ENCODE results near the gene CTNNBL1.

CTNNBL1 gene

GRCh38 chr20:37749218-37749617 is 55.4 kb downstream of the CTNNBL1 start:
- no peak overlapping the region for H3K4me3 ChIP-seq
- no peak overlapping the region for H3K27ac ChIP-seq
- no peak overlapping the region for H3K9ac ChIP-seq (ENCODE audit: insufficient read length)
- H3K9me3 ChIP-seq (ENCODE audit: low read depth, low read length), result no peaks in the 10 kb centered on the region
- H3K36me3 ChIP-seq (ENCODE audit: insufficient read depth, low read length), result peaks cover 23% of the 10 kb centered on the region
- no peak for TF ChIP-seq FOXP2 (optimal IDR thresholded peaks at IDR 0.05; ENCODE audit: control extremely low read depth, extremely low read length, insufficient read depth)
- no peak for DNase-seq (ENCODE audit: low read depth, low spot score)

- no peak for DNase-seq (ENCODE audit: low read depth, low spot score)
- Histone ChIP-seq H3K9me3 (ENCODE audit: low read depth, low read length) (no peaks in the 10 kb centered on the region), H3K4me3 (no peak overlapping the region), H3K36me3 (ENCODE audit: insufficient read depth, low read length) (peaks cover 23% of the 10 kb centered on the region), H3K9ac (ENCODE audit: insufficient read length) (no peak overlapping the region), H3K27ac (no peak overlapping the region)
- TF ChIP-seq FOXP2 (optimal IDR thresholded peaks at IDR 0.05; ENCODE audit: control extremely low read depth, extremely low read length, insufficient read depth) (no peak), POLR2AphosphoS5 (IDR thresholded peaks at IDR 0.05; ENCODE audit: borderline replicate concordance, low read depth, low read length) (no peak), EZH2 (IDR thresholded peaks at IDR 0.05) (no peak)
Measured at GRCh38 chr20:37749620-37750403, 56.0 kb downstream of the CTNNBL1 start.

GRCh38 chr20:37755665-37756064 is 61.8 kb downstream of the CTNNBL1 start:
- Histone ChIP-seq H3K36me3 (ENCODE audit: insufficient read depth, low read length) (peaks cover 21% of the 10 kb centered on the region), H3K9ac (ENCODE audit: insufficient read length) (no peak overlapping the region), H3K27ac (no peak overlapping the region), H3K4me3 (no peak overlapping the region), H3K9me3 (ENCODE audit: low read depth, low read length) (no peaks in the 10 kb centered on the region)
- TF ChIP-seq EZH2 (IDR thresholded peaks at IDR 0.05), result no peak
- no peak for TF ChIP-seq POLR2AphosphoS5 (IDR thresholded peaks at IDR 0.05; ENCODE audit: borderline replicate concordance, low read depth, low read length)
- no peak for TF ChIP-seq FOXP2 (optimal IDR thresholded peaks at IDR 0.05; ENCODE audit: control extremely low read depth, extremely low read length, insufficient read depth)
- no peak for DNase-seq (ENCODE audit: low read depth, low spot score)

DNA sequence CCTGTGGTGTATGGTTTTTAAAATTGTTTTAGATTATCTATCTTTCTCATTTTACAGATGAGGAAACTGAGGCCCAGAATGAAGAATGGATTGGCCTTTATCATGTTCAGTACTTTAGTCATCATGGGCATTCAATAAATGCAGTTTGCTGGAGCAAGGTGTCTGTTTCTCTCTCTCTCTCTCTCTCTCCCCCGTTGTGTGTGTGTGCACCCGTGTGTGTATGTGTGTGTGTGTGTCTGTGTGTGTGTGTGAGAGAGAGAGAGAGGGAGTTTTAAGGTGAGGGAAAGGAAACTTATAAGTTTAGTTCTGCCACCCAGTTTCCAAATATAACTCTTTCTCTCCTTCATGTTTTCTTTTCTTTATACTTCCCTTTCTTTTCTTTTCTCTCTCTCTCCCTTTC is 62.4 kb downstream of the CTNNBL1 start:
- Histone ChIP-seq H3K4me3 (no peak overlapping the region), H3K9me3 (ENCODE audit: low read depth, low read length) (no peaks in the 10 kb centered on the region), H3K9ac (ENCODE audit: insufficient read length) (no peak overlapping the region), H3K36me3 (ENCODE audit: insufficient read depth, low read length) (peaks cover 20% of the 10 kb centered on the region), H3K27ac (no peak overlapping the region)
- TF ChIP-seq EZH2 (IDR thresholded peaks at IDR 0.05) (no peak), POLR2AphosphoS5 (IDR thresholded peaks at IDR 0.05; ENCODE audit: borderline replicate concordance, low read depth, low read length) (no peak), FOXP2 (optimal IDR thresholded peaks at IDR 0.05; ENCODE audit: control extremely low read depth, extremely low read length, insufficient read depth) (no peak)
- DNase-seq (ENCODE audit: low read depth, low spot score), result no peak

GRCh38 chr20:37757550-37757949 is 63.7 kb downstream of the CTNNBL1 start:
- H3K4me3 ChIP-seq, result no peak overlapping the region
- peaks cover 12% of the 10 kb centered on the region; the same call in 1 of the 2 replicates for H3K36me3 ChIP-seq (ENCODE audit: insufficient read depth, low read length)
- no peaks in the 10 kb centered on the region for H3K9me3 ChIP-seq (ENCODE audit: low read depth, low read length)
- H3K9ac ChIP-seq (ENCODE audit: insufficient read length), result no peak overlapping the region
- TF ChIP-seq EZH2 (IDR thresholded peaks at IDR 0.05) (no peak), FOXP2 (optimal IDR thresholded peaks at IDR 0.05; ENCODE audit: control extremely low read depth, extremely low read length, insufficient read depth) (no peak), POLR2AphosphoS5 (IDR thresholded peaks at IDR 0.05; ENCODE audit: borderline replicate concordance, low read depth, low read length) (no peak)
- H3K27ac ChIP-seq, result no peak overlapping the region
- DNase-seq (ENCODE audit: low read depth, low spot score), result no peak

GRCh38 chr20:37758332-37758731 is 64.5 kb downstream of the CTNNBL1 start:
- Histone ChIP-seq H3K36me3 (ENCODE audit: insufficient read depth, low read length) (peaks cover 12% of the 10 kb centered on the region; the same call in 1 of the 2 replicates), H3K27ac (no peak overlapping the region), H3K4me3 (no peak overlapping the region), H3K9ac (ENCODE audit: insufficient read length) (no peak overlapping the region), H3K9me3 (ENCODE audit: low read depth, low read length) (no peaks in the 10 kb centered on the region)
- TF ChIP-seq FOXP2 (optimal IDR thresholded peaks at IDR 0.05; ENCODE audit: control extremely low read depth, extremely low read length, insufficient read depth), result no peak
- no peak for TF ChIP-seq POLR2AphosphoS5 (IDR thresholded peaks at IDR 0.05; ENCODE audit: borderline replicate concordance, low read depth, low read length)
- TF ChIP-seq EZH2 (IDR thresholded peaks at IDR 0.05), result no peak
- DNase-seq (ENCODE audit: low read depth, low spot score), result no peak

- H3K36me3 ChIP-seq (ENCODE audit: insufficient read depth, low read length), result peaks cover 12% of the 10 kb centered on the region; the same call in 1 of the 2 replicates
- H3K9me3 ChIP-seq (ENCODE audit: low read depth, low read length), result no peaks in the 10 kb centered on the region
- no peak for DNase-seq (ENCODE audit: low read depth, low spot score)
- no peak overlapping the region for H3K27ac ChIP-seq
- H3K4me3 ChIP-seq, result no peak overlapping the region
- TF ChIP-seq POLR2AphosphoS5 (IDR thresholded peaks at IDR 0.05; ENCODE audit: borderline replicate concordance, low read depth, low read length), result no peak
- TF ChIP-seq FOXP2 (optimal IDR thresholded peaks at IDR 0.05; ENCODE audit: control extremely low read depth, extremely low read length, insufficient read depth), result no peak
- no peak for TF ChIP-seq EZH2 (IDR thresholded peaks at IDR 0.05)
- no peak overlapping the region for H3K9ac ChIP-seq (ENCODE audit: insufficient read length)
Measured at GRCh38 chr20:37759052-37759553, 65.3 kb downstream of the CTNNBL1 start.

DNA sequence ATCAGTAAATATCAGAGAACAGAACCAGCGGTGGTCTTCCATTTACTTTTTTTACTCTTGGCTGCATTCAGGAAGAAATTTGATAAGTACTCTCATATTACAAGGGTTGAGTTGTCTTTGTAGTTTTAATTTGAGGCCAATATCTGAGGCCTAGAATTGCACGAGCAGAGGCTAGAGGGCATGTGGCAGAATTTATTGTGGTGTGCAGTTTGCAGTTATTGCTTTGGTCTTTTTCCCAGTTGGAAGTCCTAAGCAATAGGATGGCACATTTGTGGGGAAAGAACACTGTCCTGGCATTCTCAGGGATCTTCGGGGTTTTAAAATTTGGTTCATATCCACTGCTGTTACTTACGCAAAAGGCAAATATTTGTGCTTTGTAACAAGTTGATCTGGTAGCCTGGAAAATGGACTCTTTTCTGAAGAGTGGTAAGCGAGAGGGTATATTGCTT is 66.0 kb downstream of the CTNNBL1 start:
- Histone ChIP-seq H3K4me3 (no peak overlapping the region), H3K9ac (ENCODE audit: insufficient read length) (no peak overlapping the region), H3K9me3 (ENCODE audit: low read depth, low read length) (no peaks in the 10 kb centered on the region), H3K36me3 (ENCODE audit: insufficient read depth, low read length) (peaks cover 12% of the 10 kb centered on the region; the same call in 1 of the 2 replicates), H3K27ac (no peak overlapping the region)
- TF ChIP-seq EZH2 (IDR thresholded peaks at IDR 0.05) (no peak), FOXP2 (optimal IDR thresholded peaks at IDR 0.05; ENCODE audit: control extremely low read depth, extremely low read length, insufficient read depth) (no peak), POLR2AphosphoS5 (IDR thresholded peaks at IDR 0.05; ENCODE audit: borderline replicate concordance, low read depth, low read length) (no peak)
- DNase-seq (ENCODE audit: low read depth, low spot score), result no peak
